Islet of Langerhans (tissue), 1 donor: Measurements from ENCODE around the gene MSL1.
A peak's percentile ranks its signal among the peaks of the same experiment; 100 is the strongest.

ENCODE experiments used
- FAIRE-seq: peaks from one replicate; lab custom pipeline; 2011; peaks lifted over from hg19 to GRCh38; lab: Jason Lieb, UNC

MSL1 gene

DNA sequence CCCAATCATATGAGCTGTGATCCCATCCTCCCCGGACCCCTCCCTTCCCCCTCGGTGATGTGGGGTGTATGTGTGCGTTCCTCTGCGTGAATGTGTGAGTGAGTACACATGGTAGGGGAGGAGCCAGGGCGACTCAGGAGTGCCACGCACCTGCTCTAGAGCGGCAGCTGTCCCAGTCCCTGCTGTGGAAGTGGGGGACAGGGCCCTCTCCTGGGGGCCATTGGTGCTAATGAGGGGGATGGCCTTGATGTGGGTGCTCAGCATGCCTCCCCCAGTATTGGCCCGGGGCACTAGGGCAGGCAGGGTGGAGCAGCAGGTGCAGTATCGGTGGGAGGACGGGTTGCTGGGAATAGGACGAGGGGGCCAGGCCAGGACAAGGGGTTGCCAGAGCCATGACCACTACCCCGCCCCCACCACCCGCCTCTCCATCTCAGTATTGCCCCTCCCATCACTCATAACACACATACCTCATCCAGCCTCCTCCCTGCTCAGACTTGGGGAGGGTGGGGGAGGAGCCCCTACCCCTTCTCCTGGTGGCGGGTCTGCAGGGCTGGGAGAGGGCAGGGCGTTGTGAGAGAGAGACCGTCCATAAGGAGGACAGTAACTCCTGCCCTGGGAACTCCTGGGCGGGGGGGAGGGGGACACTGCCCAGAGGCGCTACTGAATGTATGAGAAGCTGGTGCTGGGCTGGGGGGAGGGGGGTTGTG is 29.9 kb upstream of the MSL1 start:
- FAIRE-seq = no peak

DNA sequence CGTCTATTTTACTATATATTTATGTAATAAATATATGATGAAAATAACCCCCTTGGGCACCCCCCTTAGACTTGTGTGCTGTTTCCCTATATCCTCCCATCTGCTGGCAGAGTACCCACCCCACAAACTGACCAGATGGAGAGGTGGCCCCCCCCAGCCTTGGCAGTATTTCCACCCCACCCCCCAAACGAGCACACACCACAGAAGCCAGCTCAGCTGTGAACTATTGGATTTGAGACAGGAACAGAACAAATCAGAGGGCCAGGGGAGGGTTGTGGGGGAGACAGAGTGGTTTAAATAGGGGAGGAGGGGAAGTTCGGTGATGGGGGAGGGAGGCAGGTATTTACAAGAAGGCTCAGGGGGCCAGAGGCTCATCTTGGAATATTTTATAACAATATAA is 29.2 kb upstream of the MSL1 start:
- no peak for FAIRE-seq

DNA sequence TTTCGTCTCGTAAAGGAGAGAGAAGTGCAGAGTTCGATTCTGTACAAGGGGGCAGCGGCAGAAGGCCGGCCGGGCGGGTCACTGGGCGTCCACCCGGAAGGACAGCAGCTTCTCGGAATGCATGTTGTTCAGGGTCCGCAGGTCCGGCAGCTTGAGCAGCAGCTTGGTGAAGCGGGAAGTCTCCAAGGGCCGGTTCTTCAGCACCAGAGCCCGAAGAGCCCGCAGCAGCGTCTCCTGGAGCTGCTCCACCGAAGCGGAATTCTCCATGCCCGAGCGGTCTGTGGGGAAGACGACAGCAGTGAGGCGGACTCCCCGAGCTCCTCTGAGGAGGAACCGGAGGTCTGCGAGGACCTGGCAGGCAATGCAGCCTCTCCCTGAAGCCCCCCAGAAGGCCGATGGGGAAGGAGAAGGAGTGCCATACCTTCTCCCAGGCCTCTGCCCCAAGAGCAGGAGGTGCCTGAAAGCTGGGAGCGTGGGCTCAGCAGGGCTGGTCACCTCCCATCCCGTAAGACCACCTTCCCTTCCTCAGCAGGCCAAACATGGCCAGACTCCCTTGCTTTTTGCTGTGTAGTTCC is 28.7 kb upstream of the MSL1 start:
- no peak for FAIRE-seq

DNA sequence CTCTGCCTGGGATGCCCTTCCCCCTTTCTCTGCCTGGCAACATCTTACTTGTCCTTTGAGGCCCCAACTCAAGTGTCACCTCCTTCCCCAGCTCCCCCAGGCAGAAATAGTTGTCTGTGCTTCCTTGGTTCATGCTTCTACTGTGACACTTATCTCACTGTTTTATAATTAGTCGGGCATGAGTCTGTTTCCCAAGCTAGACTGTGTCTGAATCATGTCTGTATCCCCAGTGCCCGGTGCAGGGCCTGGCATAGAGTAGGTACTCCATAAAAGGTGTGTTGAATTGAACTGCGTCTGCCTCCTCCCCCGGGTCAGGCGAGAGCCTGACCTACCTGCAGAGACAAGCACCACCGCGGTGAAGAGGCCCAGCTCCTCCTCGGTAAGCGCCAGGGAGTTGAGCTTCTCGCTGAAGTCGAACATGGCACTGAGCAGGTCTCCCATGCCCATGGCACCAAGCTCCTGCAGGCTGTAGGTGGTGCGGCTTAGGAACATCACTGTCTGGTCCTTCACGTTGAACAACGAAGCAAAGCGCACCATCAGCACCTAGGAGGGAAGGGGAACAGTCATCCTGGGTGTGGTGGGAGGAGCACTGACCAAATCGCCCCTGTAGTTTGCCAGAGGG is 28.1 kb upstream of the MSL1 start:
- no peak for FAIRE-seq

- no peak for FAIRE-seq
Measured at GRCh38 chr17:40094874-40095273, 26.9 kb upstream of the MSL1 start.

DNA sequence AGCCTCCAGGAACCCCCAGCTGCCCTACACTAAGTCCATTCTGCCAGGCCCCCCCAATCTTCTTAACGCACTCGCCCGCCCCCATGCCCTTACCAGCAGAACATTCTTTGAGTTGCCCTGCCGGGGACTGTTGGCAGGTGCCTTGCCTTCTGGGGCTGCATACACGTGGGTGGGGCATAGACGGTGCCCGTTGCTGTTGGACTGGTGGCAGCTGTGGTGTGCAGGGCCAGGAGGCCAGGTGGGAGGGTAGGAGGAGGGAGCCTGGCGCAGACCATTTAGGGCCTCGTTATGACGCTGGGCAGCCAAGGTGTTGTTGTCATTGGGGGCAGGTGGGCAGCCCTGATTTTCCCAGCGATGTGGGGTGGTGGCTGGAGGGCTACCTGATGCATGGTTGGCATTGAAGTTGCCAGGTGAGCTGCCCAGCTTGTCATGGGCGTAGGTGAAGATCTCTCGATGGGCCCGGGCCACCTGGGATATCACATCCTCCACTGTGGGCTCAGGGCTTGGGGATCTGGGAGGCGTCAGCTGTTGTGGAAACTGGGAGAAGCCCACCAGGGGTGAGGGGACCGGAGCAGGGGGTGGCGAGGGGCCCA is 26.3 kb upstream of the MSL1 start:
- no peak for FAIRE-seq

GRCh38 chr17:40095944-40096791 is 25.6 kb upstream of the MSL1 start:
- FAIRE-seq = no peak

GRCh38 chr17:40097087-40097486 is 24.7 kb upstream of the MSL1 start:
- FAIRE-seq = no peak

- FAIRE-seq = no peak
Measured at GRCh38 chr17:40097931-40098845, 23.6 kb upstream of the MSL1 start.

GRCh38 chr17:40098846-40099618 is 22.7 kb upstream of the MSL1 start:
- FAIRE-seq = no peak

GRCh38 chr17:40099619-40100418 is 22.0 kb upstream of the MSL1 start:
- FAIRE-seq = no peak

DNA sequence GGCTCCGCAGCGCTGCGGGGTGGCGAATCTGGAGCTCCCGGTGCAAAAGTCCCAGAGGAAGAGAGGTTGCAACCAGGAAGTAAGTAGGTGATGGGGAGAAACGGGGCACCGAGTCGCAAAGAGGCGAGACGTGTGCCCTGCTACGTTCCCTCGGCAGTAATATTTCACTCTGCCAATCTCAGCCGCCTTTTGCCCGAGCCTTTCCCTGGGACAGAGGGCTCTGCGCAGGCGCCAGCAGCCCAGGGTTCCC is 21.4 kb upstream of the MSL1 start, which contains the start of gene NR1D1:
Gene NR1D1 (minus strand): TSS at position 171 of the 250 bp plus-strand sequence. CDS start 495 bp downstream, outside the sequence.
- no peak for FAIRE-seq

DNA sequence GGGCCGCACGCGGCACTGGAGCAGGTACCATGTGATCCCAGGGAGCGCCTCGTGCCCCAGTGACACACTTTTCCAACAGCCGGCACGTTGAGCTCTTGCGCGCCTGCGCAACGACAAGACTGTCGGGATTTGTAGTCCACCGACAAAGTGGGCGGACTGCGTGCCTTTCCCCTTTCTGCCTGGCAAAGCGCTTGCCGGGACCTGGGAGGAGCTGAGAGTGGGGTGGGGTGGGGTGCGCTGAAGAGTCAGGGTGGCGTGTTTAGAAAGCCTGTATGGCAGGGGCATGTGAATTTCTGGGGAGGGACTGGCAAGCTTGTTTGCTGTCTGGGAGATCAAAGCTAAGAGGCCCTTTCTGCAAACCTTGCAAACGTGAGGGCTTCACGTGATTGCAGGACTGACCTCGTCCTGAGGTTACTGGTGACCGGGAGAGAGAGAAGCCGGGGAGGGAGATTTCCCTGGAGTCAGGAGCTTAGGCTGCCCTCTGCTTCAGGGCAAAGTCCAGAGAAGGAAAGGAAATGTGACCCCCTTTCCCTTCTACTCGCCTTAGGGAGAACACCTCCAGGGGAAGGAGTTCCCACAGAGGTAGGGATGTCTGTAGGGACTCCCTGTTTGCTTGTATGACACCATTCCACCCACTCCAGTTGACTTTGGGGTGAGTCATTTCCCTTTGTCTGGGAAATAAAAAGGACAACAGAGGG is 21.0 kb upstream of the MSL1 start:
- peak; percentile 62 for FAIRE-seq

DNA sequence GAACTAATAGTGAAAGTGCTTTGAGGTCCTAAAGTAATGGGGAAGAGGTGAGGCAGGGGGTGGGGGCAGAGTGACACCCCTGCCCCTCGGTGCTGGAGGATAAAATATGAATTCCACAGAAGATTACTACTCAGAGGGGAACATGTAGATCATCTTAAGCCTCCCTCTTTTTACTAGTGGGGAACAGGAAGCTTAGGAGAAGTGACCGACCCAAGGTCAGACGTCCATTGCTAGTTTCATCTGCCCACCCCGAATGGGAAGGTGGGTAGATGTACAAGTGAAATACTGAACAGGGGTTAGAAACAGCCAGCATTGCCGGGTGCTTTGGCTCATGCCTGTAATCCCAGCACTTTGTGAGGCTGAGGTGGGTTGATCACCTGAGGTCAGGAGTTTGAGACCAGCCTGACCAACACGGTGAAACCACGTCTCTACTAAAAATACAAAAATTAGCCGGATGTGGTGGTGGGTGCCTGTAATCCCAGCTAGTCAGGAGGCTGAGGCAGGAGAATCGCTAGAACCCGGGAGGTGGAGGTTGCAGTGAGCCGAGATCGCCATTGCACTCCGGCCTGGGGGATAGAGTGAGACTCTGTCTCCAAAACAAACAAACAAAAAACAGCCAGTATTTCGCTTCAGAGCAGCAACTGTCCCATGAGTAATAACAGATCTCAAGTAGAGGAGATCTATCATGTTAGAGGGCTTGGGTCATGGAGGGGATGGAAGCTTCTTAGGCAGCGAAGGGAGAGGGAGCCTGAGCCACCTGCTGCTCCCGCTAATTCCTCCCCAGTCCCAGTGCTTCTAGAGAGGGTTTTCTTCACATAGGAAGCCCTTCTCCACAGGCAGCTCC is 20.2 kb upstream of the MSL1 start:
- no peak for FAIRE-seq

- no peak for FAIRE-seq
Measured at GRCh38 chr17:40103071-40103661, 18.6 kb upstream of the MSL1 start.

- no peak for FAIRE-seq
Measured at GRCh38 chr17:40103688-40104087, 18.1 kb upstream of the MSL1 start.

DNA sequence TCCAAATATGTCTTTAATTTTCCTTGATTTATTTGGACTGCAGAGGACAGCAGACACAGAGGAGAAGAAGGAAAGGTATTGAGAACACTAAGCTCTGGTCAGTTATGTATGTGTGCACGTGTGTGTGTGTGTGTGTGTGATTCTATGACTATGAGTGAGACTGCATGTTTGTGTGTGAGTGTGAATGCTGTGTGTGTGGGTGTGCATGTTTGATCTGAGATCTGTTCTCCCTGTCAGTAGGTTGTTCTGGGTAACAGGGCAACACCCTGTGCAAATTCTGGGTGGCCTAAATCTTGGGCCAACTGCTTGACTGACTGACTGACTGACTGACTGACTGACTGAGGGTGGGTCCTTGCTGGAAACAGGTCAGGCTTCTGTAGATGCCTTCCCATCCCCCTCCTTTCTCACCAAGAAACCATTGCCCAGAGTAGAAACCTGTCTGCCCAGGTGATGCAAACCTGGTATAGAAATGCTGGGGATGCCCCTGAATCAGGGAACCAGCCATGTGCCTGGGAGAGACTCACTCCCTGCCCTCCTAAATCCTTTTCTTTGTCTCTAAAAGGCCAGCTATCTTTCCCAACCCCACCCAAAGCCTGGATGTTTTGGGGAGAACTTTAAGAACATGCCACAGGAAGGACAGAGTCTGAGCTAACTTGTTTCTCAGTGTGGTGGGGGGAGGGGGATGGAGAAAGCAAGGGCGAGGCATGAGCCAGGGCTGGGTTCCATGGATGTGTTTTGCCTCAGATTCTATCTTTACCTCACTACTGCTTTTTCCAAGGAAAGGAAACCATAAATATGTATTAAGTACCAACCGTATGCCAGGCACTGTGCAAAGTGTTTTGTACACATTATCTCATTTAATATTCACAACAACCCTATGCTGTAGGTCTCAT is 16.9 kb upstream of the MSL1 start:
- no peak for FAIRE-seq
